OCI-LY1 (cell line): Measurements from ENCODE around the gene PGAP6.
"Not testable (repeated sequence)": the region's sequence is repeated elsewhere in the genome, so short reads cannot be mapped to it uniquely, and the experiment has no call there.

Experiments
- H2AFZ ChIP-seq: fragments of 200-600 bp; sonication (generic), shearing (Covaris generic); 2 replicates; pipeline ENCODE4 v1.6.0; 2014; ENCODE audit warnings: antibody characterized with exemption, mild to moderate bottlenecking, low read length
- H3F3A ChIP-seq: fragments of 200-600 bp; sonication (generic), shearing (Covaris generic); 2 replicates; pipeline ENCODE4 v1.6.0; 2014; ENCODE audit warnings: mild to moderate bottlenecking, antibody characterized with exemption, low read length, moderate library complexity; ENCODE audit not compliant: insufficient read depth
- H3K27ac ChIP-seq: fragments of 200-600 bp; sonication (generic); 2 replicates; pipeline ENCODE4 v1.5.1; 2014; ENCODE audit warnings: low read length, mixed run types, mild to moderate bottlenecking, low read depth; ENCODE audit not compliant: poor library complexity, severe bottlenecking
- H3K27me3 ChIP-seq: fragments of 200-600 bp; sonication (generic); 2 replicates; pipeline ENCODE4 v1.6.0; 2014; ENCODE audit warnings: antibody characterized with exemption, mild to moderate bottlenecking, low read length, moderate library complexity; ENCODE audit not compliant: insufficient read depth
- H3K36me3 ChIP-seq: fragments of 200-600 bp; sonication (generic); 2 replicates; pipeline ENCODE4 v1.6.1; 2014; ENCODE audit warnings: mild to moderate bottlenecking, antibody characterized with exemption, low read length, moderate library complexity, mixed read lengths; ENCODE audit not compliant: insufficient read depth
- H3K4me1 ChIP-seq: fragments of 200-600 bp; sonication (generic); 2 replicates; pipeline ENCODE4 v1.5.1; 2014; ENCODE audit warnings: mild to moderate bottlenecking, low read length, moderate library complexity; ENCODE audit not compliant: insufficient read depth, severe bottlenecking
- H3K4me2 ChIP-seq: fragments of 200-600 bp; sonication (generic), shearing (Covaris generic); 2 replicates; pipeline ENCODE4 v1.6.1; 2014; ENCODE audit warnings: low read length
- H3K4me3 ChIP-seq: fragments of 200-600 bp; sonication (generic); 2 replicates; pipeline ENCODE4 v1.5.1; 2014; ENCODE audit warnings: low read length, low read depth, mild to moderate bottlenecking, mixed read lengths; ENCODE audit not compliant: poor library complexity, severe bottlenecking
- H3K79me2 ChIP-seq: fragments of 200-600 bp; shearing (Covaris generic); 2 replicates; pipeline ENCODE4 v1.6.1; 2016; ENCODE audit warnings: mixed run types, low read length, mixed read lengths; ENCODE audit not compliant: insufficient read depth
- H3K9ac ChIP-seq: fragments of 200-600 bp; sonication (generic), shearing (Covaris generic); 2 replicates; pipeline ENCODE4 v1.6.1; 2014; ENCODE audit warnings: mild to moderate bottlenecking, low read length, mixed read lengths
- H3K9me2 ChIP-seq: fragments of 200-600 bp; sonication (generic), shearing (Covaris generic); 2 replicates; pipeline ENCODE4 v1.6.1; 2014; ENCODE audit warnings: low read depth, mild to moderate bottlenecking, low read length, mixed read lengths
- H3K9me3 ChIP-seq: fragments of 200-600 bp; shearing (Covaris generic); 2 replicates; pipeline ENCODE4 v1.6.1; 2014; ENCODE audit warnings: low read length, mixed read lengths
- H4K20me1 ChIP-seq: fragments of 200-600 bp; sonication (generic), shearing (Covaris generic); 2 replicates; pipeline ENCODE4 v1.6.0; 2016; ENCODE audit warnings: mild to moderate bottlenecking, low read length; ENCODE audit not compliant: insufficient read depth
- EZH2 ChIP-seq: fragments of 200-600 bp; sonication (generic), shearing (Covaris generic); IDR thresholded peaks from 2 replicates; pipeline ENCODE4 v1.8.0; 2017; ENCODE audit warnings: borderline replicate concordance, mixed run types, mild to moderate bottlenecking, antibody characterized with exemption, low read length, moderate library complexity, mixed read lengths
- TF ChIP-seq, protein P1 (sequence below): fragments of 200-600 bp; sonication (generic), shearing (Covaris generic); IDR thresholded peaks from 2 replicates; pipeline ENCODE4 v1.5.1; 2017; ENCODE audit warnings: mild to moderate bottlenecking, antibody characterized with exemption, low read length, moderate library complexity, mixed read lengths

Gene PGAP6

DNA sequence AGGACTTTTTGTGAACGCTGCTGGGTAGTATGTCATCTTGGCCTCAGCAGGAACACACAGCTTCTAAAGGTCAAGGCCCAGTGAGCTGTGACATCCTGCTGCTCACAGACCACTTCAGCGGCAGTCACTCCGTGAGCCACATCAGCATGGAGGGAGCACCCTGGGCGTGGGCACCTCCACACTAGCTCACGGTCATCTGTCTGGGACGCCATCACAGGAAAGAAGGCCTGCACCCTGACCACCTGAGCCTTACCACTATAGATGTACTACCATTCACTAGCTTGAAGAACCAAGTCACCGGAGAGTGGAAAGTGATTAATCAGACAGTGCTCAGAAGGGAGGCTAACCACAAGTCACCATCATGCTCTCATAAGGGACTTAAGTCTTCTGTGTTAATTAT, 32.6 kb downstream of the PGAP6 start:
- H3K9ac ChIP-seq, result peak overlapping the region; percentile 5; the same call in 1 of the 2 replicates
- peak overlapping the region; percentile 49 for H3K27ac ChIP-seq
- no peak overlapping the region for H2AFZ ChIP-seq
- peaks cover 43% of the 10 kb centered on the region for H3K36me3 ChIP-seq
- TF ChIP-seq EZH2, result no peak
- TF ChIP-seq, protein P1, sequence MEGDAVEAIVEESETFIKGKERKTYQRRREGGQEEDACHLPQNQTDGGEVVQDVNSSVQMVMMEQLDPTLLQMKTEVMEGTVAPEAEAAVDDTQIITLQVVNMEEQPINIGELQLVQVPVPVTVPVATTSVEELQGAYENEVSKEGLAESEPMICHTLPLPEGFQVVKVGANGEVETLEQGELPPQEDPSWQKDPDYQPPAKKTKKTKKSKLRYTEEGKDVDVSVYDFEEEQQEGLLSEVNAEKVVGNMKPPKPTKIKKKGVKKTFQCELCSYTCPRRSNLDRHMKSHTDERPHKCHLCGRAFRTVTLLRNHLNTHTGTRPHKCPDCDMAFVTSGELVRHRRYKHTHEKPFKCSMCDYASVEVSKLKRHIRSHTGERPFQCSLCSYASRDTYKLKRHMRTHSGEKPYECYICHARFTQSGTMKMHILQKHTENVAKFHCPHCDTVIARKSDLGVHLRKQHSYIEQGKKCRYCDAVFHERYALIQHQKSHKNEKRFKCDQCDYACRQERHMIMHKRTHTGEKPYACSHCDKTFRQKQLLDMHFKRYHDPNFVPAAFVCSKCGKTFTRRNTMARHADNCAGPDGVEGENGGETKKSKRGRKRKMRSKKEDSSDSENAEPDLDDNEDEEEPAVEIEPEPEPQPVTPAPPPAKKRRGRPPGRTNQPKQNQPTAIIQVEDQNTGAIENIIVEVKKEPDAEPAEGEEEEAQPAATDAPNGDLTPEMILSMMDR, result no peak
- H4K20me1 ChIP-seq, result no peaks in the 10 kb centered on the region
- H3K9me3 ChIP-seq, result no peaks in the 10 kb centered on the region
- no peaks in the 10 kb centered on the region for H3K27me3 ChIP-seq
- H3F3A ChIP-seq, result no peaks in the 10 kb centered on the region
- peaks cover 23% of the 10 kb centered on the region; the same call in 1 of the 2 replicates for H3K79me2 ChIP-seq
- H3K4me1 ChIP-seq, result peaks cover 32% of the 10 kb centered on the region
- H3K4me2 ChIP-seq, result peak overlapping the region; percentile 49; the same call in 1 of the 2 replicates
- H3K9me2 ChIP-seq, result no peaks in the 10 kb centered on the region
- peak overlapping the region; percentile 13 for H3K4me3 ChIP-seq

- H3F3A ChIP-seq, H3K27ac ChIP-seq, H4K20me1 ChIP-seq, H3K4me3 ChIP-seq, H3K9me2 ChIP-seq, H3K9ac ChIP-seq, H3K4me2 ChIP-seq, H3K27me3 ChIP-seq, H2AFZ ChIP-seq, H3K9me3 ChIP-seq: not testable (repeated sequence)
- H3K79me2 ChIP-seq, result peaks cover 23% of the 10 kb centered on the region; the same call in 1 of the 2 replicates
- H3K36me3 ChIP-seq, result peaks cover 43% of the 10 kb centered on the region
- peaks cover 32% of the 10 kb centered on the region for H3K4me1 ChIP-seq
Measured at GRCh38 chr16:348495-348894, 33.3 kb downstream of the PGAP6 start.

- H2AFZ ChIP-seq, result no peak overlapping the region
- H3K4me2 ChIP-seq, result no peak overlapping the region
- peaks cover 43% of the 10 kb centered on the region for H3K36me3 ChIP-seq
- no peaks in the 10 kb centered on the region for H3K9me3 ChIP-seq
- TF ChIP-seq, protein P1, result no peak
- no peak for TF ChIP-seq EZH2
- H3K4me1 ChIP-seq, result peaks cover 28% of the 10 kb centered on the region
- peaks cover 23% of the 10 kb centered on the region; the same call in 1 of the 2 replicates for H3K79me2 ChIP-seq
- H3K9me2 ChIP-seq, result no peaks in the 10 kb centered on the region
- H4K20me1 ChIP-seq, result no peaks in the 10 kb centered on the region
- no peak overlapping the region for H3K9ac ChIP-seq
- H3K27me3 ChIP-seq, result no peaks in the 10 kb centered on the region
- no peak overlapping the region for H3K27ac ChIP-seq
- H3K4me3 ChIP-seq, result no peak overlapping the region
- no peaks in the 10 kb centered on the region for H3F3A ChIP-seq
Measured at GRCh38 chr16:347203-347602, 34.6 kb downstream of the PGAP6 start.

DNA sequence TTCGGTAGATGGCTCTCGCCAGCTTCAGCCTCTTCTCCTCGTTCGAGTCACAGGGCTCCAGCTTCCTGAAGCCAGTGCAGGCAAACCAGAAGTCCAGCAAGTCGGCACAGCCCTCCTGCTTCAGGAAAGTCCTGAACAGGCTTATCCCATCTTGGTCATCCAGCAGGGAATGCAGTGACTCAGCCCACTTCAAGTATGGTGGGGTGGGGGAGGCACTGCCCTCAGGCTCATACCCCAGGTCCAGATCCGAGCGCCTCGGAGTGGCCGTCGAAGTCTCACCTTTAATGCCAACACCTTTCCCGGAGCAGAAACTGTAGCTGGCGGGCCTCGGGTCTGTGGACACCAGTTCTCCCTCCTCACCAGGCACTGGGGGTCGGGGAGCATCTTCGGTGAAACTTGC, 35.2 kb downstream of the PGAP6 start:
- no peak overlapping the region for H2AFZ ChIP-seq
- no peak overlapping the region for H3K9ac ChIP-seq
- peaks cover 26% of the 10 kb centered on the region for H3K4me1 ChIP-seq
- H3K9me3 ChIP-seq, result no peaks in the 10 kb centered on the region
- no peak overlapping the region for H3K4me3 ChIP-seq
- peaks cover 43% of the 10 kb centered on the region for H3K36me3 ChIP-seq
- H3K4me2 ChIP-seq, result no peak overlapping the region
- TF ChIP-seq, protein P1, result no peak
- TF ChIP-seq EZH2, result no peak
- no peaks in the 10 kb centered on the region for H3K9me2 ChIP-seq
- no peak overlapping the region for H3K27ac ChIP-seq
- H3K79me2 ChIP-seq, result peaks cover 21% of the 10 kb centered on the region; the same call in 1 of the 2 replicates
- H3K27me3 ChIP-seq, result no peaks in the 10 kb centered on the region
- H4K20me1 ChIP-seq, result no peaks in the 10 kb centered on the region
- H3F3A ChIP-seq, result no peaks in the 10 kb centered on the region
